DMS79 treated with DMSO at 0.1 percent for 48 hours (cell line): Measurements from ENCODE around the gene CAPSL.
A peak's percentile ranks its signal among the peaks of the same experiment; 100 is the strongest.
"Not testable (repeated sequence)": the region's sequence is repeated elsewhere in the genome, so short reads cannot be mapped to it uniquely, and the experiment has no call there.

ENCODE experiments used
- DNase-seq: peaks from one replicate; lab custom pipeline; 2025; lab: John Stamatoyannopoulos, UW

CAPSL gene

DNA sequence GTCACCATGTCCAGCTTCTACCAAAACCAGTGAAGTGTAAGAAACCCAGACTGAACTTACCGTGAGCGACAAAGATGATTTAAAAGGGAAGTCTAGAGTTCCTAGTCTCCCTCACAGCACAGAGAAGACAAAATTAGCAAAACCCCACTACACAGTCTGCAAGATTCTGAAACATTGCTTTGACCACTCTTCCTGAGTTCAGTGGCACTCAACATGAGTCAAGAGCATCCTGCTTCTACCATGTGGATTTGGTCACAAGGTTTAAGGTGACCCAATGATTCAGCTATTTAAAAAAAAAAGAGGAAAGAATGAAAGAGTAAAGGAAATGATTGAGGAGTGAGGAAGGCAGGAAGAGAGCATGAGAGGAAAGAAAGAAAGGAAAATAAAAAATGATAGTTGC is 62.0 kb downstream of the CAPSL start:
- DNase-seq = no peak

DNA sequence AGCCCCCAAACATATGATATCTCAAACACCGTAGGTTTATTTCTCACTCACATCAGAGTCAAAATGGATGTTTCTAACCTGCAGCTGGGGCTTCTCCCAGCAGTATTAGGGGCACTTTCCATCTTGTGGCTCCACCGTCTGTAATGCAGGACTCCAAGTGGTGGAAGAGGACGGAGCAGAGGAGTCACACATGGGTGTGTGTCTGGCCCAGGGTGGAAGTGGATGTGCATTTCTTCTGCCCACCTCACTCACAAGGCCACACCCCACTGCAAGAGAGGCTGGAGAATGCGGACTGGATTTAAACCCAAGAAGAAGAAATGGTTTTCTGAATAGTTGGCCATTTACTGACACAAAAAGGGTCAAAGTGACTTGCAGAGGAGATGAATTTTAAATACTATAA is 67.8 kb downstream of the CAPSL start:
- DNase-seq = no peak

DNA sequence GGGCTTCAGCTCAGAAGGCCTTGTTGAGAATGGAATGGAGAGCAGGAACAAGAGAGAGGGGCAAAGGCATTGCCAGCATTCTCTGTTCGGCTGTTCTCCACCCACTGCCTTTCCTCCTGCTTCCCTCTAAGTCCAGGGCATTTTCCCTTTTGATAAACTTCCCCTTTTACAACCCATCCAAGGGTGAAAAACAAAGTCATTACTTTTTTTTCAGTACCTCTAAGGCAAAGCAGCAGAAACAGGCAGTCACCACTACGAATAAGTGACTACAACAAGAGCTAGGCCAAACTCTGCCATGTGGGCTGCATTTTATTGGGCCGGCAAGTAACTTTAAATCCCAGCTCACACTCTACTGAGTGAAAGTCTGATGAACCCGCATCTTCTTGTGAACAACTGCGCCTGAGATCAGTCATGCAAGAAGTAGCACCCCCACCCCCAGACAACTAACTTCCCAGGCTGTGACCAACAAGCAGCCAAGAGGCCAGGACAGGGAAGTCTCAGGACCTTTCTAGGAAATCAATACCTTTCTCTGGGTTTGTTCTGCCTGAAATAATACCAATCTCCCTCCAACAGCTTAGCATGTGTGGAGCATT is 68.6 kb downstream of the CAPSL start:
- DNase-seq = no peak

DNA sequence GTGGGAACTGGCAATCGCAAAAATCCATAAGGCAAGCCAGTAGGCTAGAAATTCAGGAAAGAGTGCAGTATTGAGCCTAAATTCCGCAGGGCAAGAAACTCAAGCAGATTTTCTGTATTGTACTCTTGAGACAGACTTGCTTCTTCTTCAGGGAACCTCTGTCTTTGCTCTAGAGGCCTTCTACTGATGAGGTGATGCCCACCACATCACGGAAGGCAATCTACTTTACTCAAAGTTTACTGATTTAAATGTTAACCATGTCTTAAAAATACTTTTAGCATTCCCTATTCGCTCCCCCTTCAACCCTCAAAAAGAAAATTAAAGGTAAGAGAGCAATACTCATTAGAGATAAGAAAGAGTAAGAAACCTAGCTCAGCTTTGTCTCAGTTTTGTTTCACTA is 70.4 kb downstream of the CAPSL start:
- no peak for DNase-seq

DNA sequence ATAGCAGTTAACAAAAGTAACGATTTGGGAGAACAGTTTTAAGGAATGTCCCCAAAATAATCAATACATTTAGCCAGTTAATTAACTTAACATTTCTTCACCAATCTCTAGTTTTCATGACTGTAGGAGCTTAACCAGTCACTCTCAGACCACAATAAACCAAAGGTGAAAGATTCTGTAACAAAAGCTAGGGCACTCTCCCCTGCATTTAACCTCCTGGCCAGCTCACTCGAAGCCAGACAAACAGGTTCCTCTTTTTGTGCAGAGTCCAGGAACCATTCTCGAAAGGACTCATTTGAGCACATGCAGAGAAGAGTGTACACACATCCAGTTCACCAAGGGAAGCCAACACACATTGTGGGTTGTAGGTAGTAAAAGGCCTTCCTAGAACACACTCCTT is 75.3 kb downstream of the CAPSL start:
- no peak for DNase-seq

DNA sequence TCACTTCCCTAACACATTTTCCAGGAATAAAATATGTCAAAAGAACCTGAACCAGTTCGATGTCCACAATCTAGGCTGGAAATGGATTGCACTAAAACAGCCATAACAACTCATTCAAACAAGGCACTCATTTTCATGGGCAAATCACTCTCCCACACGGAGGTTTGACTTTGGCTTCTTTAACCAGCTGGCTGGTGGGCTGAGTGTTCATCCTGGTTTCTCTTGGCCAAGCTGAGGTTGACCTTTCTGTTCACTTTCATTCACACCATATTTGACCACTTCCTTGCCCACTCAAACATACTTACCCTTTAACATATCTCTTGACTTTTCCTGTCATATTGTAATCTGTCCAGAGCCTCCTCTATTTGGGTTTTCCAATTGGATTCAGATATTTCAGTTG is 76.3 kb downstream of the CAPSL start:
- DNase-seq = no peak

DNA sequence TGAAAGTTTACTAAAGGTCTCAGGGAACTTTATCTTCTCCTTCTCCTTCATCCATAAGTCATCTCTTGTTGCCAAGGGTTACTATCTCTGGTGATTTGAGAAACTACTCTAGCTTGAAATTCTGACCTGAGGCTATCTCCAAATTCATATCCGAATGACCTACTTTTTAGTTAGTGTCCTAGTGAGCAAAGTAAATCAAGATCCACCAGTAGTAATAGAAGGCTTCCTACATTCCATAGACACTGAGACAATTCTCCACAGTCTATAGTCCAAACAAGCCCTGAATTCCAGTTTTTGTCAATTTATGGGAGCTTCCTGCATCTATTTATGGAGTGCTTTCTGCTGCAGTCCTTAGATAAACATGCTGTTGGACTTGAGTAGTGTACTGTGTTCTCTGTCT is 76.7 kb downstream of the CAPSL start:
- no peak for DNase-seq

DNA sequence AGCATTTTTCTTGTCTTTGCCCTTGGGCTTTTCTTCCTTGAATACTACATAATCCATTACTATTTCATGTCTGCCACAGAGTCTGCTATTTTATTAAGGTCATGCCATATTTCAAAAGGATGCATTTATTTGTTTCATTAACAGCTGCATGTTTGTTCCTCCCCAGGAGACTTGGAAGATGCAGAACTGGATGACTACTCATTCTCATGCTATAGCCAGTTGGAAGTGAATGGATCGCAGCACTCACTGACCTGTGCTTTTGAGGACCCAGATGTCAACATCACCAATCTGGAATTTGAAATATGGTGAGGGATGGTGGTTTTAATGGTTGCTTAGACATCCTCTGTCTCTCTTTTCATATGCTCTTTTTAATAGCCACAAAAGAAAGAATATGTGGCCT is 77.7 kb downstream of the CAPSL start:
- no peak for DNase-seq

DNA sequence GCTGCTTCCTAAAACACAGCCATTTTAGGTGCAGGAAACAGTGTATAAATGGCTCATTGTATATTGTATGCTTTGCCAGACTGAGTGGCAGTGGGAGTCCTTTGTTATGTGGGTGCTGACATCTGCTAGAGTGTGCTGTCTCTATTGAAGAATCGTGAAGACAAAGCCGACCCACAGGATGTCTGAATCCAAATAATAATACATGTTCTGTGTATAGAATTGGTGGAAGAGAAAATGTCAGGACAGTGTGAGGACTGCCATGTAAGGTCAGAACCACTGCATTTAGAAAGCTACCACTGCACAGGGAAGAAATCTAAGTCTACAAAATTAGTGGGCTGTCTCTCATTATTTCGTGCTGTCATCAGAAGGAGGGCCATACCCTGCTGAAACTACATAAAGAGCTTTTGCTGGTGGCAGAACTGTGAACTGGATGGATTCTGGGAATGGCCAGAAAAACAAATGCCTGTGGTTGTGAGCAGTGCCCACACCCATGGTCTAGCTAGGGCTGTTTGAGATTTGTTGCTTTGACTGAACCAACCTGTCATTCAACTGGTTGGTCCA is 79.2 kb downstream of the CAPSL start:
- DNase-seq = no peak

DNA sequence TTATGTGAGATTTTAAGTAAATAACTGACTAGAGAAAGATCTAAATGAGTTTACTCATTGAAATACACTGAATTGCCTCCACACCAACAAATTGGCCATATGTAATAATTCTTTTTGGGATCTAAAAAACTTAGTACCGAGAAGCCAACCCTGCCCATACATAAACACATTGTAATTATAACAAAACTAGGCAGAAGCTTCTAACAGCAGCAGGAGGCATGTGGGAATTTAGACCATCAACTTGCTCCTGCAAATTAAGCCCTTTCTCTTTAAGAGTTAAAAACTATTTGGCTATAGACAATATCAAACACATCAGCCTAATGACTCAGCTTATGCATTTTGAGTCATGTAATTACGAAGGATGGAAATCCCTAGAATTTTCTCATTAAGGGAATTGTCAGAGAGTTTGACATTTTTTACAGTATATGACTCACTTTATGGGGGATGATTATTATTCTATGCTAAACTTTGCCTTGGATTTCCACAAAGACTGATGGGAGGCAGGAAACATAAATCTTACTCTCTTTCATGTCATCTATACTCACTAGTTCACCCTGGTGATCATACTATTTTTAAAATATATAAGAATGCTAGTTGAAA is 80.7 kb downstream of the CAPSL start:
- no peak for DNase-seq

DNA sequence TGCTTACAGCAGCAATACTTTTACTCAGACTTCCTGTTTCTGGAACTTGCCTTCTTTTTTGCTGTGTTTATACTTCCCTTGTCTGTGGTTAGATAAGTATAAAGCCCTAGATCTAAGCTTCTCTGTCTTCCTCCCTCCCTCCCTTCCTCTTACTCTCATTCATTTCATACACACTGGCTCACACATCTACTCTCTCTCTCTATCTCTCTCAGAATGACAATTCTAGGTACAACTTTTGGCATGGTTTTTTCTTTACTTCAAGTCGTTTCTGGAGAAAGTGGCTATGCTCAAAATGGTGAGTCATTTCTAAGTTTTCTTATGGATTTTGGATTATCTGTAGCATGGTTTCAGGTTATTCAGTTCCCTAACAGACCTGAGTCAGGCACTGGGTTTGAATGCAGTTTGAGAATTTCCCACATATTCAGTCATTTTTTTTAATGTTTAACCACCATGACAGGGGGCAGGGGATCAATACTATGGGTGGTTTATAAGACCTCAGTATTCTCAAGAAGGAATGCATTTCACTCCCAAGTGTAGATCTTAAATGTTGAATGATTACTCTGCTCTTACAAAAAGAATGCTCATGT is 81.6 kb downstream of the CAPSL start, which contains the start of gene IL7R:
TSS of gene IL7R (plus strand) at position 127 of the 587 bp plus-strand sequence. CDS start at position 214, 87 bp downstream.
- DNase-seq = no peak

DNA sequence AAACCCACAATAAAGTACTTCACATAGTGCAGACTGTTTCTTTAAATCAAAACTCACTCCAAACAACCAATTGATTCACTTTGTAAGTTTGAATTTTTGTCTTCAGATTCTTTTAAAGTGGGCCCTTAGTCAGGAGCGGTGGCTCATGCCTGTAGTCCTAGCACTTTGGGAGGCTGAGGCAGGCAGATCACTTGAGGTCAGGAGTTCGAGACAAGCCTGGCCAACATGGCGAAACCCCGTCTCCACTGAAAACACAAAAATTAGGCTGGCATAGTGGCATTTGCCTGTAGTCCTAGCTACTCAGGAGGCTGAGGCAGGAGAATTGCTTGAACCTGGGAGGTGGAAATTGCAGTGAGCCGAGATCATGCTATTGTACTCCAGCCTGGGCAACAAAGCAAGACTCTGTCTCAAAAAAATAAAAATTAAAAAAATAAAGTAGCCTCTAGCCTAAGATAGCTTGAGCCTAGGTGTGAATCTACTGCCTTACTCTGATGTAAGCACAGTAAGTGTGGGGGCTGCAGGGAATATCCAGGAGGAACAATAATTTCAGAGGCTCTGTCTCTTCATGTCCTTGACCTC is 82.1 kb downstream of the CAPSL start:
- DNase-seq = not testable (repeated sequence)

DNA sequence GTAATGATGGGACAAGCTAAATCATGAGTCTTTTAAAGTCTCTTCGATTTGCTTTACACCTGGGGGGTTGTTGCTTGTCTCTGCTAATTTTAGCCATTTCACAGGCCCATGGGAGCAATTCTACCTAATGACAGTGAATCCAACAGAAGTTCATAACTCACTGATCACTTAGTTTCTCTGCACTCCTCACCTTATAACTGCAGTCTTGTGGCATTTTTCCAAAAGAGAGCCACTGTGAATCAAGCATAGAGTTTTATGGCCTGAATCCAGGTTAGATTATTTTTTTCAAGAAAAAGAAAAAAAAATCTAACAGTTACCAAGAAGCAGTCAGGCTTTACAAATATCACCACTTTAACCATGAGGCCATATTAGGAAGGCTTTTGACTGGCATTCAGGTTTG is 83.2 kb downstream of the CAPSL start:
- peak; percentile 24 for DNase-seq
